Tongue (tissue), 2 donors: ENCODE measurements around the gene GATA5. TPM values are rescaled to one million over a fixed set of nuclear protein-coding genes. Genes with fewer than 3 reads are reported as not detected.
"Not testable (repeated sequence)": the region's sequence is repeated elsewhere in the genome, so short reads cannot be mapped to it uniquely, and the experiment has no call there.

Experiments used
- DNase-seq: peaks from one replicate; pipeline ENCODE4 v3.0.0-alpha.2; 2015
- total RNA-seq: library from RNA; depleted of rRNA; stranded (reverse); fragments of >200 nt; gene quantifications from one replicate; pipeline ENCODE4 v1.2.3, GENCODE V29; 2014

GATA5 gene
- total RNA-seq, 1 donor from 2014 or later, result not detected

- no peak for DNase-seq
Observed at GRCh38 chr20:62429455-62430310, 46.1 kb downstream of the GATA5 start.

DNA sequence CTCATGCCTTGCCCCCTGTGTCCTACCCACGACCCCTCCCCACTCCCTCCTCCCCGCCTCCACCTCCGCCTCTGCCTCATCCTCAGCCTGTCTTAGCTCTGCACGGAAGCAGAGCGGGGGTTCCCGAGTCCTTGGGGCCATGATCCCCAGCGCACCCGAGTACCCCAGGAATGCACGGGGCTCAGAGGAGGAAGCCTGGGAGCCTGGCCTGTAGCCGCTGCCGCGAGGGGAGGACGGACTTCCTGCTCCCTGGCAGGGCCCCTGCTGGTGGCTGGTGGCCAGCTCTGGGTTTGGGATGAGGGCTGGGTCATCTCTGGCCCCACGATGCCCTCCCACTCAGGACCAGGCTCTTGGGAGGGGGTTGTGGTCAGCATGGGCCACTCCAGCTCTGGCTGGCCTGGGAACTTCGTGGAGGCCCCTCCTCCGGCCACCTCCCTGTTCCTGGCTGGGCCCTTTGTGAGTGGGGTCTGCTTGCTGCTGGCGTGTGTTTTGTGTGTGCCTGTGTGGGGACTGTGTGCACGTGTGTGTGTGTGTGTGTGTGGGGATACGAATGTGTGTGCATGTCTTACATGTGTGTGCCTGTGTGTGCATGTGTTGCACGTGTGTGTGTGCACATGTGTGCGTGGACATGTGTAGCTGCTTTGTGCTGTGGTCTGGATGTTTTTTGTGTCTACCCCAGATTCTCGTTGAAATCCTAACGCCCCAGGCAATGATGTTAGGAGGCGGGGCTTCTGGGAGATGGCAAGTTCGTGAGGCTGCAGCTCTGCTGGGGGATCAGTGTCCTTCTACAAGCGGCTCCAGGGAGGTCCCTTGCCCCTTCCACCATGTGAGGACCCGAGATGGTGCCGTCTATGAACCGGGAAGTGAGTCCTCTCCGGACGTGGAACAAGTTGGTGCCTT is 47.1 kb downstream of the GATA5 start:
- DNase-seq, result no peak

- DNase-seq, result no peak
Observed at GRCh38 chr20:62428002-62428372, 47.8 kb downstream of the GATA5 start.

- peak; percentile 80 for DNase-seq
Observed at GRCh38 chr20:62427172-62428001, 48.4 kb downstream of the GATA5 start, which contains the start of gene RBBP8NL. Gene RBBP8NL (minus strand): TSS chr20:62427539. CDS start chr20:62419647, 7,892 bp downstream.

- no peak for DNase-seq
Observed at GRCh38 chr20:62426699-62427131, 49.1 kb downstream of the GATA5 start.

DNA sequence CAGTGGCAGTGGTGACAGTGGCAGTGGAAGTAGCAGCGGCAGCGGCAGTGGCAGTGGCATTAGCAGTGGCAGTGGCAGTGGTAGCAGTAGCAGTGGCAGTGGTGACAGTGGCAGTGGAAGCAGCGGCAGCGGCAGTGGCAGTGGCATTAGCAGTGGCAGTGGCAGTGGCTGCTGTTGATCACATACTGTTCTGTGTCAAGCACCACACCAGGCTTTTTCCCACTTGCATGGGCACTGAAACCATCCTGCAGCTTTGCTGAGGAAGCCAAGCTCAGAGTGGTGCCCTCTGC is 49.8 kb downstream of the GATA5 start:
- DNase-seq, result not testable (repeated sequence)

DNA sequence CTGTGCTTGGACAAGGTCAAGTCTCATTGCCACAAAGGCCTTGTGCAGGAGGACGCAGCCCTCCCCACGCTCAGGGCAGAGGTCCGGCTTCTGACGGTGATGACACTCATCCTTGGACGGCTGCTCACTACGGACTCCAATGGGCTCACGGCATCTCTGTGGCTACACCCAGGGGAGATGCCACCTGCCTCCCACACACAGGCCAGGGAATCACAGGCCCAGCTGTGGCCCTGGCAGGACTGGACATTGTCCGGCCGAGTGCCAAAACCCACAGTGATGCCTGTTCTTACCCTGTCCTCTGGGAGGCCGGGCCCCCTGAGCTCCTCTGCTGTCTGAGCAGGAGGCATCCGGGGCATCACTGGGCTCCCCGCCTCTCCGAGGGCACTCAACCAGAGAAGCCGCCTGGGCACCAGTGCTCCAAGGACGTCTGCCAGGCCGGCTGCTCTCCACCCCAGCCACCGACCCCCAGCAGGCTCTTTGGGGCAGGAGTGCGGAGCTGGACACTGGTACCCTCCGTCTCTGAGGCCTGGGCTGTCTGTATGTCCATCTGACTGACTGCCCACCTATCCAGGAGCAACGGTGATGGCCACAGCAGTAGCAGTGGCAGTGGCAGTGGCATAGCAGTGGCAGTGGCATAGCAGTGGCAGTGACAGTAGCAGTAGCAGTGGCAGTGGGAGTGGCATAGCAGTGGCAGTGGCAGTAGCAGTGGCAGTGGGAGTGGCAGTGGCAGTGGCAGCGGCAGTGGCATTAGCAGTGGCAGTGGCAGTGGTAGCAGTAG is 50.3 kb downstream of the GATA5 start:
- DNase-seq, result no peak

- DNase-seq, result no peak
Observed at GRCh38 chr20:62424249-62425107, 51.3 kb downstream of the GATA5 start.

GRCh38 chr20:62423326-62423706 is 52.5 kb downstream of the GATA5 start:
- DNase-seq, result no peak

DNA sequence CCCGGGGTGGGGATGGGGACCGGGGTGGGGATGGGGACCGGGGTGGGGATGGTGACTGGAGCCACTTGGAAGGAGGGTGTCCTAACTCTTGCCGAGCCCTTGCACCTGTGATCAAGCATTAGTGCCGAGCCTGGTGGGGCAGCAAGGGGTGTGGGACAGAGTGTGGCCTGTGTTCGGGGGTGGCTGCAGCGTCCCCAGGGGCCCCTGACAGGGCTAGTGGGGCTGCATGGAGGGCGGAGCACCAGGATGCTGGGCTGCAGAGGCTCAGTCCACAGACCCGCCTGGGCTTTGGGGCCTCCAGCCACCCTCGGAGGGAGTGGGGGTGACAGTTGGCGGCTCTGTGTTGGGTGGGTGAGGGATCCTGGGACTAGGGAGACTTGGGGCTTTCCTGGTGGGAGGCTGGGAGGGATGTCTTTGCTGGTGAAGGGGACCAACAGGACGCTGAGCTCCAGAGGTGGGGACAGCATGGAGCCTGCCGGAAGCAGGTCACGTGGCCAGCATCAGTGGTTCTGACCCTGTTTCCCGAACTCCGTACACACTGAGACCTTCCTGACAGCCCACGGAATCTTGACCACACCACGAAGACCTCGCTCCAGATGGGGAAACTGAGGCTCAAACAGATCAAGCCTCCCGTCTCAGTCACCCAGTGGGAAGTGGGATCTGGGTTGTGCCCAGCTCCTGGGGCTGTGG is 53.0 kb downstream of the GATA5 start:
- no peak for DNase-seq

GRCh38 chr20:62421716-62421990 is 54.1 kb downstream of the GATA5 start:
- DNase-seq, result no peak

DNA sequence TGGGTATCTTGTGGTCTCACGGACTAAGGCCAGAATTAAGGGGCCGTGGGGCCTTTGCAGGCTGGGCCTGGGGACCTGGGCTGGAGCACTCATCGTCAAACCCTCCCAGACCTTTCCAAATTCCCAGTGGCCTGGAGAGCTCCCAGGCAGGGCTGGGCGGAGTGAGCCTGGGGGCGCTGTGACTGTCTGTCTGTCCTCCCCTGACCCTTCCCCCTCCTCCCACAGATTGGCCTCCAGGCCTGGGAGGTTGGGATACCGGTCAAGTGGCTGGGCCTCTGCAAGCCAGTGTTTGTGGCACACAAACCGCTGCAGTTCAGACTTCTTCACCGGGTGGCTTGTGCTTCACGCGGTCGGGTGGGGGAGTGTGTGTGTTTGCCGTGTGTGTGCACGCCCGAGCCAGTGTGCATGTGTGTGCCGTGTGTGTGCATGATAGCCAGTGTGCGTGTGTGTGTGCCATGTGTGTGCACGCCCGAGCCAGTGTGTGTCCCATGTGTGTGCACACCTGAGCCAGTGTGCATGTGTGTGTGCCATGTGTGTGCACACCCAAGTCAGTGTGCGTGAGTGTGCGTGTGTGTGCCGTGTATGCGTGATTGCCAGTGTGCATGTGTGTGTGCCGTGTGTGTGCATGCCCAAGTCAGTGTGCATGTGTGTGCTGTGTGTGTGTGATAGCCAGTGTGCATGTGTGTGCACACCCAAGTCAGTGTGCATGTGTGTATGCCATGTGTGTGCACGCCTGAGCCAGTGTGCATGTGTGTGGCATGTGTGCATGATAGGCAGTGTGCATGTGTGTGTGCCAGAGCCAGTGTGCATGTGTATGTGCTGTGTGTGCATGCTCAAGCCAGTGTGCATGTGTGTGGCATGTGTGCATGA is 54.7 kb downstream of the GATA5 start:
- no peak for DNase-seq

GRCh38 chr20:62419759-62420158 is 56.0 kb downstream of the GATA5 start:
- no peak for DNase-seq

- DNase-seq, result no peak
Observed at GRCh38 chr20:62418709-62419487, 56.9 kb downstream of the GATA5 start.

- no peak for DNase-seq
Observed at GRCh38 chr20:62417981-62418708, 57.6 kb downstream of the GATA5 start.

DNA sequence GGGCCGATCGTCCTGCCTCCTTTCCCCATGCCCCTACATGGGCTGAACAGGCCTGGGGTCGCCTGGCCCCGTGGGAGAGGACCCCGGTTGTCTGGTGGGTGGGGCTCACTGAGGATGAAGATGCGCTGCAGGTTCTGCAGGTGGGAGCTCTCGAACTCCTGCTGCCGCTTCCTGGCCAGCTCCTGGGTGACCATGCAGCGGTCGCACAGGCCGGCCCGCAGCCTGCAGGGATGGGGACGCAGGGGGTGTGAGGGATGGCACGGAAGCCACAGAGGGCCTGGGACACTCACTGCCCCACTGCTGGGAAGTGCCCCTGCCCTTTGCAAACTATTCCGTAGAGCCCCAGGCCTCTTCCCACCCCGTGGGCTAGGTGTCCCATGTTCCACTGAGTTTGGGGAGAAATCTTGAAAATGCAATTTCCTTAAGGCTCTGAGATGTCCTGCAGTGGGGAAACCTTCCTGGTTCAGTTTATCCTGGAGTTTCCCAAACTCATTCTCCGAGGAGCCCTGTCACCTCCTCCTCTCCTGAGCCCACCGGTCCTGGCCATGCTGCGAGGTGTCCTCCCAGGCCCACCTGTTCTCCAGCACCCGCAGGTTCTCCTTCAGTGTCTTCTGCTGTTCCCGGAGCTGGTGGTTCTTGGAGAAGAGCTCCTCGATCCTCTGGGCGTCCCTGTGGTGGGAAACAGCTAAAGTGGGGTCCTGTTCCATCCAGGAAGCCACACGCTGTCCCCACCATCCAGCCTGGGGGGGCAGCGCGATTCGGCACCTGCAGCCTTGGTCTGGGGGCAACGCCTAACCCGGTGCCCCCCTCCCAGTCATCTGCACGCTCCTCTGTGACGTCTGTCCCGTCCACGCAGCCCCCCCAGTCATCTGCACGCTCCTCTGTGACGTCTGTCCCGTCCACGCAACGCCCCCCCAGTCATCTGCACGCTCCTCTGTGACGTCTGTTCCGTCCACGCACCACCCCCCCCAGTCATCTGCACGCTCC is 58.9 kb downstream of the GATA5 start:
- DNase-seq, result no peak
